ENCODE results near the gene SYT1.

The SYT1 gene

GRCh38 chr12:78963439-78964227 is 99.1 kb downstream of the SYT1 start:
- TF ChIP-seq REST (IDR thresholded peaks at IDR 0.05; ENCODE audit: insufficient replicate concordance, low read depth) = no peak
- no peak for TF ChIP-seq GABPA (IDR thresholded peaks at IDR 0.05; ENCODE audit: low read depth)
- H3K4me3 ChIP-seq (replicated peaks; ENCODE audit: insufficient read depth, low read length) = no peak overlapping the region
- no peak overlapping the region for H3K27ac ChIP-seq (replicated peaks)
- DNase-seq (ENCODE audit: low read depth in 1 of 2, low spot score in 1 of 2) = no peak
- no peaks in the 10 kb centered on the region for H3K27me3 ChIP-seq (ENCODE audit: insufficient read depth, poor library complexity, severe bottlenecking)

GRCh38 chr12:78964521-78964920 is 99.9 kb downstream of the SYT1 start:
- no peak for DNase-seq (ENCODE audit: low read depth in 1 of 2, low spot score in 1 of 2)
- Histone ChIP-seq H3K27me3 (ENCODE audit: insufficient read depth, poor library complexity, severe bottlenecking) (no peaks in the 10 kb centered on the region), H3K27ac (replicated peaks) (no peak overlapping the region), H3K4me3 (replicated peaks; ENCODE audit: insufficient read depth, low read length) (no peak overlapping the region)
- TF ChIP-seq GABPA (IDR thresholded peaks at IDR 0.05; ENCODE audit: low read depth) (no peak), SPI1 (IDR thresholded peaks at IDR 0.05; ENCODE audit: borderline replicate concordance, low read depth) (no peak), POLR2AphosphoS5 (IDR thresholded peaks at IDR 0.05; ENCODE audit: low read depth) (no peak), REST (IDR thresholded peaks at IDR 0.05; ENCODE audit: insufficient replicate concordance, low read depth) (no peak), CTCF (IDR thresholded peaks at IDR 0.05; ENCODE audit: insufficient read depth, low read length) (no peak)

- H3K4me3 ChIP-seq (replicated peaks; ENCODE audit: insufficient read depth, low read length) = no peak overlapping the region
- H3K27me3 ChIP-seq (ENCODE audit: insufficient read depth, poor library complexity, severe bottlenecking) = no peaks in the 10 kb centered on the region
- H3K27ac ChIP-seq (replicated peaks) = no peak overlapping the region
- DNase-seq (ENCODE audit: low read depth in 1 of 2, low spot score in 1 of 2) = no peak
- TF ChIP-seq CTCF (IDR thresholded peaks at IDR 0.05; ENCODE audit: insufficient read depth, low read length) = no peak
- TF ChIP-seq POLR2AphosphoS5 (IDR thresholded peaks at IDR 0.05; ENCODE audit: low read depth) = no peak
- TF ChIP-seq SPI1 (IDR thresholded peaks at IDR 0.05; ENCODE audit: borderline replicate concordance, low read depth) = no peak
- no peak for TF ChIP-seq GABPA (IDR thresholded peaks at IDR 0.05; ENCODE audit: low read depth)
- TF ChIP-seq REST (IDR thresholded peaks at IDR 0.05; ENCODE audit: insufficient replicate concordance, low read depth) = no peak
Observed at GRCh38 chr12:78966062-78966461, 101.5 kb downstream of the SYT1 start.
